DOHH2 (cell line): ENCODE data around the gene WWOX.

Source experiments
- CTCF ChIP-seq: fragments of 200-600 bp; sonication (generic); IDR thresholded peaks from one replicate; pipeline ENCODE4 v1.5.1; 2014; ENCODE audit warnings: antibody characterized with exemption, mild to moderate bottlenecking, low read depth, low read length; ENCODE audit not compliant: poor library complexity, severe bottlenecking
- EZH2phosphoT487 ChIP-seq: fragments of 200-600 bp; sonication (generic); IDR thresholded peaks from 2 replicates; pipeline ENCODE4 v1.6.1; 2017; ENCODE audit warnings: borderline replicate concordance, mild to moderate bottlenecking, antibody characterized with exemption, low read length, moderate library complexity, mixed read lengths

DNA sequence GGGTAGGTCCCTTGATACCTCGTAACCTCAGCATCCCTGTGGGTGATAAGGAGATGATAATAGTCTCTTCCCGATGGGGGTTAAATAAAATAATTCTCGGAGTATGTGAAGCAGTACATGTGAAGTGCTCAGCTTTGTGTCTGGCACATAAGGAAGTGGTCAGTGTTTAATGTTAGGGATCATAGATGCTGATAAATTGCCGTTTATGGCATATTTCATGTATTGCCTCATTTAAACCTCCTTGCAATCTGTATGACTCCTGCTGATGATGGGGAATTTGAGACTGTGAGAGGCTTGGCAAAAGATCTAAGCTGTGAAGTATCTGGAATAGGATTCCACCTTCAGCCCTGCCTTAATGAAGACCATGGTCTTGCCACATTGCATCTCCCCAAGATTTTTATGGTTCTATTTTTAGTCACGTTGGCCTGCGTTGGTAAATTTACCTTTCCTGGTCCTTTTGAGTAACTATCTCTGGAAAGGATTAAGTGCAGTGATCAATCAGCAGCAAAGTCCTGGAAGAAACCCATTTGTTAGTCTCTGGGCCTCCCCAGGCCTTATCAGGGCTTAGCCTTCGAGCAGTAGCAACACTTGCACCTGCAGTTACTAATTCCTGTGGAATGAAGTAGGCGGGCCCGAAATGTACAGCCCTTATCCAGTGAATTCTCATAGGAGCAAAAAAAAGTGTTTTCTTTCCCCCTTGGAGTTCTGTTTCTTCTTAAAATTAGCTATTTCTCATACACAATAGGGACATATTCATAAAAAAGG lies 144.9 kb downstream of the WWOX start:
- TF ChIP-seq CTCF (no peak), EZH2phosphoT487 (no peak)
